K562 (cell line): ENCODE data around the gene CDC27. TPM values are rescaled to one million over a fixed set of nuclear protein-coding genes. Genes with fewer than 3 reads are reported as not detected.
A peak's percentile ranks its signal among the peaks of the same experiment; 100 is the strongest.
"Not testable (repeated sequence)": the region's sequence is repeated elsewhere in the genome, so short reads cannot be mapped to it uniquely, and the experiment has no call there.

Experiments
- ATAC-seq: fragments of 200-7000 bp; cut with Tn5 transposase; 3 replicates; pipeline ENCODE4 v1.9.1; 2020; ENCODE audit warnings: moderate library complexity
- BruUV-seq: library from RNA; stranded (reverse); fragments of 400-500 nt; replicated peaks from 2 replicates; lab custom pipeline; 2021; lab: Mats Ljungman, UMichigan
- CTCF ChIA-PET: fragments of 300-600 bp; formaldehyde crosslinking; extraction: SDS; loops from one replicate; lab custom pipeline; 2021; ENCODE audit warnings: low intra/inter-chr PET ratio; lab: Yijun Ruan, JAX
- POLR2A ChIA-PET: fragments of 300-600, 350-650 bp; sonication (Branson Sonifier 250); formaldehyde crosslinking; extraction: SDS; loops from one replicate; lab custom pipeline; 2021; ENCODE audit warnings: antibody characterized with exemption, inconsistent platforms; lab: Yijun Ruan, JAX
- DNase-seq, 4 experiments: peaks; one replicate each; pipeline versions ENCODE4 v3.0.0 to v3.0.0-alpha.2; 2011 to 2018; ENCODE audit warnings: low spot score in 3 of 4, mixed read lengths in 3 of 4; ENCODE audit errors: extremely low read depth in 1 of 4
- FAIRE-seq: peaks from 2 replicates; lab custom pipeline; 2011; peaks lifted over from hg19 to GRCh38; lab: Jason Lieb, UNC
- H2AFZ ChIP-seq: 2 replicates; pipeline ENCODE4 v1.6.0; 2011; ENCODE audit warnings: low read depth, low read length, control low read depth, inconsistent platforms
- H3K27ac ChIP-seq: fragments of 200-600 bp; 3 replicates; pipeline ENCODE4 v1.8.0; 2011; ENCODE audit warnings: low read depth, mild to moderate bottlenecking, control low read depth, inconsistent platforms, low read length, moderate library complexity, mixed read lengths; ENCODE audit errors: extremely low read depth
- H3K27me3 ChIP-seq, 2 experiments: fragments of 300-600 bp in 1 of 2; 2 replicates in 1 of 2; 3 replicates in 1 of 2; pipeline versions ENCODE4 v1.6.0 to v1.8.0; 2011; ENCODE audit warnings: inconsistent platforms in 2 of 2, low read length in 2 of 2, mild to moderate bottlenecking in 1 of 2, mixed read lengths in 1 of 2, moderate library complexity in 1 of 2; ENCODE audit not compliant: control insufficient read depth in 2 of 2, insufficient read depth in 2 of 2
- H3K36me3 ChIP-seq: fragments of 300-600 bp; 3 replicates; pipeline ENCODE4 v1.8.0; 2011; ENCODE audit warnings: mild to moderate bottlenecking, low read length, inconsistent platforms; ENCODE audit not compliant: control insufficient read depth, insufficient read depth
- H3K4me1 ChIP-seq, 2 experiments: fragments of 200-600 bp in 1 of 2; replicated peaks in 1 of 2; 2 replicates in 1 of 2; 3 replicates in 1 of 2; pipeline versions ENCODE4 v1.5.1 to v1.8.0; 2011; ENCODE audit warnings: inconsistent platforms in 2 of 2, low read length in 2 of 2, mild to moderate bottlenecking in 1 of 2, mixed read lengths in 1 of 2, moderate library complexity in 1 of 2; ENCODE audit not compliant: control insufficient read depth in 2 of 2, insufficient read depth in 2 of 2
- H3K4me2 ChIP-seq: 2 replicates; pipeline ENCODE4 v1.6.1; 2011; ENCODE audit warnings: low read length, control low read depth, inconsistent platforms, mixed read lengths; ENCODE audit not compliant: insufficient read depth
- H3K4me3 ChIP-seq: fragments of 200-600 bp; sonication (generic), shearing (Covaris generic); 2 replicates; pipeline ENCODE4 v1.5.1; 2016; ENCODE audit warnings: control low read depth, inconsistent platforms
- H3K79me2 ChIP-seq: fragments of 200-600 bp; 3 replicates; pipeline ENCODE4 v1.8.0; 2011; ENCODE audit warnings: low read length, inconsistent platforms; ENCODE audit not compliant: control insufficient read depth, insufficient read depth
- H3K9ac ChIP-seq, 2 experiments: 2 replicates each; pipeline versions ENCODE4 v1.6.0 to v1.6.1; 2011; ENCODE audit warnings: low read depth in 2 of 2, low read length in 2 of 2, control low read depth in 1 of 2, inconsistent platforms in 1 of 2, mild to moderate bottlenecking in 1 of 2, mixed read lengths in 1 of 2; ENCODE audit not compliant: insufficient read depth in 1 of 2
- H3K9me1 ChIP-seq: one replicate; pipeline ENCODE4 v1.6.0; 2011; ENCODE audit warnings: inconsistent platforms, mild to moderate bottlenecking, low read length, moderate library complexity; ENCODE audit not compliant: control insufficient read depth, insufficient read depth
- H3K9me3 ChIP-seq: replicated peaks from 2 replicates; pipeline ENCODE4 v1.5.1; 2011; ENCODE audit warnings: low read depth, low read length, inconsistent platforms; ENCODE audit not compliant: control insufficient read depth, insufficient read depth
- H4K20me1 ChIP-seq: replicated peaks from 2 replicates; pipeline ENCODE4 v1.6.1; 2011; ENCODE audit warnings: low read length, inconsistent platforms, mixed read lengths; ENCODE audit not compliant: control insufficient read depth, insufficient read depth
- ETV1 ChIP-seq: fragments of 450-650 bp; conservative IDR thresholded peaks from 2 replicates; pipeline ENCODE4 v1.6.1; 2016; ENCODE audit warnings: missing genetic modification characterization, control low read depth, low read depth, missing compliant biosample characterization
- MEIS2 ChIP-seq: fragments of 450-650 bp; IDR thresholded peaks from 2 replicates; pipeline ENCODE4 v1.6.1; 2014; ENCODE audit warnings: mild to moderate bottlenecking; ENCODE audit not compliant: partially characterized antibody
- NR2C1 ChIP-seq, 2 experiments: fragments of 450-650 bp; IDR thresholded peaks; 2 replicates each; pipeline ENCODE4 v1.6.1; 2017; ENCODE audit warnings: mild to moderate bottlenecking in 2 of 2, antibody characterized with exemption in 1 of 2, inconsistent platforms in 1 of 2, missing compliant biosample characterization in 1 of 2, missing genetic modification characterization in 1 of 2
- ZFX ChIP-seq: sonication (generic); formaldehyde crosslinking; IDR thresholded peaks from 2 replicates; pipeline ENCODE4 v1.8.0; 2022; ENCODE audit warnings: mild to moderate bottlenecking, missing genetic modification reagents, moderate library complexity
- ZNF830 ChIP-seq: fragments of 250-450 bp; sonication (Bioruptor Pico); IDR thresholded peaks from 2 replicates; pipeline ENCODE4 v1.5.0; 2021; ENCODE audit warnings: mild to moderate bottlenecking
- WGBS: fragments of 100-300 bp; shearing (Covaris generic); methylation state at CpG from one replicate; pipeline ENCODE4 v1.1.6; 2016; ENCODE audit warnings: low coverage, mixed read lengths; ENCODE audit not compliant: insufficient coverage; ENCODE audit errors: missing lambda C conversion rate; 5-methylcytosine and 5-hydroxymethylcytosine counted together
- in situ Hi-C: fragments of 300-500 bp; cut with MboI; formaldehyde crosslinking; loops from 4 replicates; pipeline ENCODE4 v1.15.0; 2018; ENCODE audit warnings: inconsistent platforms, mixed read lengths
- intact Hi-C: fragments of 100-400 bp; cut with micrococcal nuclease; formaldehyde crosslinking; loops from 2 replicates; pipeline ENCODE4 v1.14.2; 2022
- polyA plus RNA-seq, 8 experiments: library from polyadenylated mRNA; depleted of rRNA in 4 of 8; stranded (reverse) in 5 of 8; unstranded in 3 of 8; fragments of >200 nt; fragmentation: Nextera tagmentation in 2 of 8; fragmentation: Illumina TruSeq in 1 of 8; extraction: Ambion mirVana in 2 of 8; extraction: Trizol in 1 of 8; gene quantifications; 2 replicates each; pipeline versions ENCODE4 v1.2.1 to v1.2.3, GENCODE V29; 2011 to 2014; ENCODE audit warnings: inconsistent platforms in 1 of 8, missing spikeins in 1 of 8
- total RNA-seq, 7 experiments: library from RNA; depleted of rRNA in 6 of 7; stranded (reverse); fragments of >200 nt in 6 of 7; fragmentation: Illumina TruSeq in 2 of 7; extraction: Trizol in 2 of 7; gene quantifications; 2 replicates each; pipeline versions ENCODE4 v1.2.1 to v1.2.3, GENCODE V29; 2011 to 2021; ENCODE audit warnings: low replicate concordance in 1 of 7
- TF ChIP-seq, protein P1 (sequence below): fragments of 450-650 bp; formaldehyde crosslinking; IDR thresholded peaks from 2 replicates; pipeline ENCODE4 v1.4.0; 2020; ENCODE audit warnings: mild to moderate bottlenecking, mixed read lengths
- TF ChIP-seq, protein P2 (sequence below): fragments of 450-650 bp; IDR thresholded peaks from 2 replicates; pipeline ENCODE4 v1.6.1; 2017; ENCODE audit warnings: antibody characterized with exemption, mild to moderate bottlenecking

Gene CDC27
- total and polyA plus RNA-seq, 9 of the 15 experiments (the other 6 are each of a cell fraction or from before 2014, with no cell fraction given) = 28.6 to 155 (median 94.1) TPM

GRCh38 chr17:47072886-47073285 is 116.2 kb downstream of the CDC27 start:
- Histone ChIP-seq H3K36me3 (no peaks in the 10 kb centered on the region), H3K4me2 (no peak overlapping the region), H3K9ac (peak overlapping the region in 1 of 2 experiments; percentile 76; a peak in 1 of 4 replicates), H3K4me3 (no peak overlapping the region), H3K27me3 (no peaks in the 10 kb centered on the region), H3K27ac (no peak overlapping the region), H4K20me1 (no peaks in the 10 kb centered on the region), H3K9me3 (no peaks in the 10 kb centered on the region), H3K79me2 (no peaks in the 10 kb centered on the region; the same call in none of the 3 replicates), H2AFZ (no peak overlapping the region), H3K9me1 (no peaks in the 10 kb centered on the region), H3K4me1 (peaks cover 11 to 13% of the 10 kb centered on the region in 2 experiments)
- in situ Hi-C loops (no loop called here), intact Hi-C loops (no loop called here)
- no peak for DNase-seq
- no TSS peak for BruUV-seq
- no peak for TF ChIP-seq ZNF830 (CRISPR knock-in tag)
- TF ChIP-seq, protein P1, sequence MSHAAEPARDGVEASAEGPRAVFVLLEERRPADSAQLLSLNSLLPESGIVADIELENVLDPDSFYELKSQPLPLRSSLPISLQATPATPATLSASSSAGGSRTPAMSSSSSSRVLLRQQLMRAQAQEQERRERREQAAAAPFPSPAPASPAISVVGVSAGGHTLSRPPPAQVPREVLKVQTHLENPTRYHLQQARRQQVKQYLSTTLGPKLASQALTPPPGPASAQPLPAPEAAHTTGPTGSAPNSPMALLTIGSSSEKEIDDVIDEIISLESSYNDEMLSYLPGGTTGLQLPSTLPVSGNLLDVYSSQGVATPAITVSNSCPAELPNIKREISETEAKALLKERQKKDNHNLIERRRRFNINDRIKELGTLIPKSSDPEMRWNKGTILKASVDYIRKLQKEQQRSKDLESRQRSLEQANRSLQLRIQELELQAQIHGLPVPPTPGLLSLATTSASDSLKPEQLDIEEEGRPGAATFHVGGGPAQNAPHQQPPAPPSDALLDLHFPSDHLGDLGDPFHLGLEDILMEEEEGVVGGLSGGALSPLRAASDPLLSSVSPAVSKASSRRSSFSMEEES (CRISPR knock-in tag) = peak; percentile 22; the same call in 1 of the 2 replicates
- ChIA-PET POLR2A (interaction anchor here (0.6 to 1.6 kb wide), 2 partner anchors 128 to 130 kb away, joined by 3 to 4 read pairs; no protein-coding TSS in a partner anchor), CTCF (no interaction called here)
- FAIRE-seq = no peak
- no peak for ATAC-seq
- WGBS = 56% methylated on average over 5 of the region's 5 CpGs

DNA sequence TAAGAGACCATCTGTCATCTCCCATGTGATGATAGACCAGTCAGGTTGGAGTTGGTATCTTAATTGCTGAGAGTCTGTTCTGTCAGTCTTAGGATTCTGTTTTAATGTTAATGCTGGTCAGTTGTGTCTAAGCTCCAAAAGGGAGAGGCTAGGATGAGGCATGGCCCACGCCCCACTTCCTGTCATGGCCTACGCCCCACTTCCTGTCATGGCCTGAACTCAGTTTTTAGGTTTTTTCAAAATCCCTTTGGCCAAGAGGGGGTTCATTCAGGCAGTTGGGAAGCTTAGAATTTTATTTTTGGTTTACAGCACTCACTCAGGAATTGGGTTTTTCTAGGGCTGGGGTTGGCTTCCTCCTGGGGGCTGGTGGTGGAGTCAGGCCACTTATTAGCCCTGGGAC is 117.9 kb downstream of the CDC27 start:
- BruUV-seq; TF ChIP-seq NR2C1 (IDR thresholded peaks at IDR 0.05): not testable (repeated sequence)
- peak; percentile 54 for ATAC-seq
- CTCF ChIA-PET = interaction anchor here (0.6 kb wide), 1 partner anchor 98 kb away, joined by 3 read pairs; no protein-coding TSS in a partner anchor
- TF ChIP-seq NR2C1 (tag; IDR thresholded peaks at IDR 0.05) (peak; percentile 37; the same call in 1 of the 2 replicates), ZFX (CRISPR knock-in tag) (peak; percentile 29; the same call in 1 of the 2 replicates), MEIS2 (peak; percentile 61), ETV1 (peak; percentile 30)
- TF ChIP-seq, protein P2, sequence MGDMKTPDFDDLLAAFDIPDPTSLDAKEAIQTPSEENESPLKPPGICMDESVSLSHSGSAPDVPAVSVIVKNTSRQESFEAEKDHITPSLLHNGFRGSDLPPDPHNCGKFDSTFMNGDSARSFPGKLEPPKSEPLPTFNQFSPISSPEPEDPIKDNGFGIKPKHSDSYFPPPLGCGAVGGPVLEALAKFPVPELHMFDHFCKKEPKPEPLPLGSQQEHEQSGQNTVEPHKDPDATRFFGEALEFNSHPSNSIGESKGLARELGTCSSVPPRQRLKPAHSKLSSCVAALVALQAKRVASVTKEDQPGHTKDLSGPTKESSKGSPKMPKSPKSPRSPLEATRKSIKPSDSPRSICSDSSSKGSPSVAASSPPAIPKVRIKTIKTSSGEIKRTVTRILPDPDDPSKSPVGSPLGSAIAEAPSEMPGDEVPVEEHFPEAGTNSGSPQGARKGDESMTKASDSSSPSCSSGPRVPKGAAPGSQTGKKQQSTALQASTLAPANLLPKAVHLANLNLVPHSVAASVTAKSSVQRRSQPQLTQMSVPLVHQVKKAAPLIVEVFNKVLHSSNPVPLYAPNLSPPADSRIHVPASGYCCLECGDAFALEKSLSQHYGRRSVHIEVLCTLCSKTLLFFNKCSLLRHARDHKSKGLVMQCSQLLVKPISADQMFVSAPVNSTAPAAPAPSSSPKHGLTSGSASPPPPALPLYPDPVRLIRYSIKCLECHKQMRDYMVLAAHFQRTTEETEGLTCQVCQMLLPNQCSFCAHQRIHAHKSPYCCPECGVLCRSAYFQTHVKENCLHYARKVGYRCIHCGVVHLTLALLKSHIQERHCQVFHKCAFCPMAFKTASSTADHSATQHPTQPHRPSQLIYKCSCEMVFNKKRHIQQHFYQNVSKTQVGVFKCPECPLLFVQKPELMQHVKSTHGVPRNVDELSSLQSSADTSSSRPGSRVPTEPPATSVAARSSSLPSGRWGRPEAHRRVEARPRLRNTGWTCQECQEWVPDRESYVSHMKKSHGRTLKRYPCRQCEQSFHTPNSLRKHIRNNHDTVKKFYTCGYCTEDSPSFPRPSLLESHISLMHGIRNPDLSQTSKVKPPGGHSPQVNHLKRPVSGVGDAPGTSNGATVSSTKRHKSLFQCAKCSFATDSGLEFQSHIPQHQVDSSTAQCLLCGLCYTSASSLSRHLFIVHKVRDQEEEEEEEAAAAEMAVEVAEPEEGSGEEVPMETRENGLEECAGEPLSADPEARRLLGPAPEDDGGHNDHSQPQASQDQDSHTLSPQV = peak; percentile 68

More for the DNA sequence above, 117.9 kb downstream of the CDC27 start:
- Histone ChIP-seq H3K79me2 (peaks cover 11% of the 10 kb centered on the region), H3K27ac (peak overlapping the region; percentile 51; the same call in 2 of the 3 replicates), H3K4me1 (peaks cover 11 to 13% of the 10 kb centered on the region in 2 experiments)
- H3K36me3 ChIP-seq, H3K4me3 ChIP-seq, intact Hi-C loops, H2AFZ ChIP-seq, in situ Hi-C loops, H3K9me1 ChIP-seq, H3K9ac ChIP-seq, H4K20me1 ChIP-seq, FAIRE-seq, H3K27me3 ChIP-seq, H3K4me2 ChIP-seq, H3K9me3 ChIP-seq: not testable (repeated sequence)
- WGBS = 73% methylated on average over 2 of the region's 2 CpGs
- peak in 1 of 4 experiments; percentile 28 for DNase-seq
- POLR2A ChIA-PET = interaction anchor here (1.6 kb wide), 1 partner anchor 129 kb away, joined by 3 read pairs; no protein-coding TSS in a partner anchor
